ENCODE measurements around the gene MAN2A2.

MAN2A2 gene

GRCh38 chr15:90909976-90910375 is 6.9 kb downstream of the MAN2A2 start:
- in situ Hi-C loops (cut with MboI; ENCODE audit: low pct_unique_long_range_greater_than_20kb, low sequenced_read_pairs, unreplicated experiment), result no loop called here
- no peak for DNase-seq (ENCODE audit: low spot score)
- TF ChIP-seq CTCF (IDR thresholded peaks at IDR 0.05; ENCODE audit: extremely low read depth, insufficient read depth, missing control alignments), result no peak

GRCh38 chr15:90910441-90911301 is 7.6 kb downstream of the MAN2A2 start:
- no peak for TF ChIP-seq CTCF (IDR thresholded peaks at IDR 0.05; ENCODE audit: extremely low read depth, insufficient read depth, missing control alignments)

GRCh38 chr15:90911302-90911623 is 8.2 kb downstream of the MAN2A2 start:
- in situ Hi-C loops (cut with MboI; ENCODE audit: low pct_unique_long_range_greater_than_20kb, low sequenced_read_pairs, unreplicated experiment), result no loop called here
- TF ChIP-seq CTCF (IDR thresholded peaks at IDR 0.05; ENCODE audit: extremely low read depth, insufficient read depth, missing control alignments), result no peak
- no peak for DNase-seq (ENCODE audit: low spot score)

More at GRCh38 chr15:90910441-90911301, 7.6 kb downstream of the MAN2A2 start:
- DNase-seq (ENCODE audit: low spot score), result no peak
- in situ Hi-C loops (cut with MboI; ENCODE audit: low pct_unique_long_range_greater_than_20kb, low sequenced_read_pairs, unreplicated experiment), result no loop called here

- no peak for DNase-seq (ENCODE audit: low spot score)
- in situ Hi-C loops (cut with MboI; ENCODE audit: low pct_unique_long_range_greater_than_20kb, low sequenced_read_pairs, unreplicated experiment), result no loop called here
- TF ChIP-seq CTCF (IDR thresholded peaks at IDR 0.05; ENCODE audit: extremely low read depth, insufficient read depth, missing control alignments), result no peak
These were observed 9.0 kb downstream of the MAN2A2 start for GRCh38 chr15:90911906-90912769.

GRCh38 chr15:90912770-90913075 is 9.6 kb downstream of the MAN2A2 start:
- in situ Hi-C loops (cut with MboI; ENCODE audit: low pct_unique_long_range_greater_than_20kb, low sequenced_read_pairs, unreplicated experiment), result no loop called here
- no peak for TF ChIP-seq CTCF (IDR thresholded peaks at IDR 0.05; ENCODE audit: extremely low read depth, insufficient read depth, missing control alignments)
- no peak for DNase-seq (ENCODE audit: low spot score)

- in situ Hi-C loops (cut with MboI; ENCODE audit: low pct_unique_long_range_greater_than_20kb, low sequenced_read_pairs, unreplicated experiment), result no loop called here
- no peak for TF ChIP-seq CTCF (IDR thresholded peaks at IDR 0.05; ENCODE audit: extremely low read depth, insufficient read depth, missing control alignments)
- DNase-seq (ENCODE audit: low spot score), result no peak
These were observed 10.4 kb downstream of the MAN2A2 start for GRCh38 chr15:90913398-90913944.

All from GM13977 (cell line).